GM23338 (cell line): ENCODE measurements around the gene MECP2.

Experiments used
- POLR2AphosphoS5 ChIP-seq: IDR thresholded peaks from 2 replicates; pipeline ENCODE4 v1.6.1; 2016; ENCODE audit warnings: antibody characterized with exemption, low read depth
- ZNF331 ChIP-seq: fragments of 250-450 bp; sonication (Bioruptor Pico); IDR thresholded peaks from 2 replicates; pipeline ENCODE4 v1.5.0; 2020; ENCODE audit warnings: low read depth, mild to moderate bottlenecking, moderate library complexity
- TF ChIP-seq, protein P1 (sequence below), 2 experiments: fragments of 200-600 bp in 1 of 2; sonication (generic) in 1 of 2; conservative IDR thresholded peaks; 2 replicates each; pipeline versions ENCODE4 v1.5.1 to v1.6.1; 2016 to 2017; ENCODE audit warnings: antibody characterized with exemption in 2 of 2, low read depth in 2 of 2, mild to moderate bottlenecking in 2 of 2, moderate library complexity in 1 of 2
- TF ChIP-seq, protein P2 (sequence below): IDR thresholded peaks from 2 replicates; pipeline ENCODE4 v1.6.1; 2016; ENCODE audit warnings: antibody characterized with exemption
- TF ChIP-seq, protein P3 (sequence below): IDR thresholded peaks from one replicate; pipeline ENCODE4 v1.6.1; 2018; ENCODE audit warnings: antibody characterized with exemption; ENCODE audit not compliant: unreplicated experiment

DNA sequence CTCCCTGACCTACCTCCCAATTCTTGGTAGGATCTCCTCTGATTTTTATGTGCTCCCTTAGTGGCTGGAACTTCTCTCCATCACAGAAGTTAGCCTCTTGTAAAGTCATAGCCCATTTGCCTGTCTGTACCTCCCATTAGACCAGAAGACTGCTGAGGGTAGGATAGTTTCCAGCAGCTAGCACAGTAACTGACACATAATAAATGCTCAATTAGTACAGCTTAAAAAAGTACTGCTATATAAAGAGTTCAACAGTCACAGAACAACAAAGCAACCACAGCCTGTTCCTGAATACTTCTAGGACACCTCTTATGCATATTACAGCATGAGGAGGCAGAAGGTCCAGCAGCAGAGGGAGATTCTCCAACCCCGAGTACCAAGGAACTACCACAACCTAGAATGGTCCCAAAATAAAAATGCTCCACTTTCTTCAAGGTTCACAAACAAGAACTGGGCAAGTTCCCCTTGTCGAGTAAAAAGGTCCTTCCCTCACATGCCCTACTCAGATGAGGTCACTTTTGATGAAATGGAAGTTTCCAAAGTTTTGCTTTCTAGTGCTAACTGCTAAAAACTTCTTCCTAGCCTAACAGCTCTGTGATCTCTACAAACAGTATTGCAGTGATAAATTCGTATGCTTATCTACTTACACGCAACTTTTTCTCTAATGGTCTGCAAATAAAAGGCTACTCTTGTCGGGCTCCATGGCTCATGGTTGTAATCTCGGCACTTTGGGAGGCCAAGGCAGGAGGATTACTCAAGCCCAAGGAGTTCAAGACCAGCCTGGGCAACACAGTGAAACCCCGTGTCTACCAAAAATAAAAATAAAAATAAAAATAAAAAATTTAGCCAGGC is 12.8 kb downstream of the MECP2 start:
- TF ChIP-seq, protein P1, sequence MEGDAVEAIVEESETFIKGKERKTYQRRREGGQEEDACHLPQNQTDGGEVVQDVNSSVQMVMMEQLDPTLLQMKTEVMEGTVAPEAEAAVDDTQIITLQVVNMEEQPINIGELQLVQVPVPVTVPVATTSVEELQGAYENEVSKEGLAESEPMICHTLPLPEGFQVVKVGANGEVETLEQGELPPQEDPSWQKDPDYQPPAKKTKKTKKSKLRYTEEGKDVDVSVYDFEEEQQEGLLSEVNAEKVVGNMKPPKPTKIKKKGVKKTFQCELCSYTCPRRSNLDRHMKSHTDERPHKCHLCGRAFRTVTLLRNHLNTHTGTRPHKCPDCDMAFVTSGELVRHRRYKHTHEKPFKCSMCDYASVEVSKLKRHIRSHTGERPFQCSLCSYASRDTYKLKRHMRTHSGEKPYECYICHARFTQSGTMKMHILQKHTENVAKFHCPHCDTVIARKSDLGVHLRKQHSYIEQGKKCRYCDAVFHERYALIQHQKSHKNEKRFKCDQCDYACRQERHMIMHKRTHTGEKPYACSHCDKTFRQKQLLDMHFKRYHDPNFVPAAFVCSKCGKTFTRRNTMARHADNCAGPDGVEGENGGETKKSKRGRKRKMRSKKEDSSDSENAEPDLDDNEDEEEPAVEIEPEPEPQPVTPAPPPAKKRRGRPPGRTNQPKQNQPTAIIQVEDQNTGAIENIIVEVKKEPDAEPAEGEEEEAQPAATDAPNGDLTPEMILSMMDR (conservative IDR thresholded peaks at IDR 0.05; ENCODE audit: low read depth in 2 of 2) = no peak
- TF ChIP-seq, protein P2, sequence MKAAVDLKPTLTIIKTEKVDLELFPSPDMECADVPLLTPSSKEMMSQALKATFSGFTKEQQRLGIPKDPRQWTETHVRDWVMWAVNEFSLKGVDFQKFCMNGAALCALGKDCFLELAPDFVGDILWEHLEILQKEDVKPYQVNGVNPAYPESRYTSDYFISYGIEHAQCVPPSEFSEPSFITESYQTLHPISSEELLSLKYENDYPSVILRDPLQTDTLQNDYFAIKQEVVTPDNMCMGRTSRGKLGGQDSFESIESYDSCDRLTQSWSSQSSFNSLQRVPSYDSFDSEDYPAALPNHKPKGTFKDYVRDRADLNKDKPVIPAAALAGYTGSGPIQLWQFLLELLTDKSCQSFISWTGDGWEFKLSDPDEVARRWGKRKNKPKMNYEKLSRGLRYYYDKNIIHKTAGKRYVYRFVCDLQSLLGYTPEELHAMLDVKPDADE = no peak
- TF ChIP-seq ZNF331 (CRISPR knock-in tag) (no peak), POLR2AphosphoS5 (no peak)
- TF ChIP-seq, protein P3, sequence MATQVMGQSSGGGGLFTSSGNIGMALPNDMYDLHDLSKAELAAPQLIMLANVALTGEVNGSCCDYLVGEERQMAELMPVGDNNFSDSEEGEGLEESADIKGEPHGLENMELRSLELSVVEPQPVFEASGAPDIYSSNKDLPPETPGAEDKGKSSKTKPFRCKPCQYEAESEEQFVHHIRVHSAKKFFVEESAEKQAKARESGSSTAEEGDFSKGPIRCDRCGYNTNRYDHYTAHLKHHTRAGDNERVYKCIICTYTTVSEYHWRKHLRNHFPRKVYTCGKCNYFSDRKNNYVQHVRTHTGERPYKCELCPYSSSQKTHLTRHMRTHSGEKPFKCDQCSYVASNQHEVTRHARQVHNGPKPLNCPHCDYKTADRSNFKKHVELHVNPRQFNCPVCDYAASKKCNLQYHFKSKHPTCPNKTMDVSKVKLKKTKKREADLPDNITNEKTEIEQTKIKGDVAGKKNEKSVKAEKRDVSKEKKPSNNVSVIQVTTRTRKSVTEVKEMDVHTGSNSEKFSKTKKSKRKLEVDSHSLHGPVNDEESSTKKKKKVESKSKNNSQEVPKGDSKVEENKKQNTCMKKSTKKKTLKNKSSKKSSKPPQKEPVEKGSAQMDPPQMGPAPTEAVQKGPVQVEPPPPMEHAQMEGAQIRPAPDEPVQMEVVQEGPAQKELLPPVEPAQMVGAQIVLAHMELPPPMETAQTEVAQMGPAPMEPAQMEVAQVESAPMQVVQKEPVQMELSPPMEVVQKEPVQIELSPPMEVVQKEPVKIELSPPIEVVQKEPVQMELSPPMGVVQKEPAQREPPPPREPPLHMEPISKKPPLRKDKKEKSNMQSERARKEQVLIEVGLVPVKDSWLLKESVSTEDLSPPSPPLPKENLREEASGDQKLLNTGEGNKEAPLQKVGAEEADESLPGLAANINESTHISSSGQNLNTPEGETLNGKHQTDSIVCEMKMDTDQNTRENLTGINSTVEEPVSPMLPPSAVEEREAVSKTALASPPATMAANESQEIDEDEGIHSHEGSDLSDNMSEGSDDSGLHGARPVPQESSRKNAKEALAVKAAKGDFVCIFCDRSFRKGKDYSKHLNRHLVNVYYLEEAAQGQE = no peak
